HG02938 (cell line): ENCODE data around the gene MGST3.
"Not testable (repeated sequence)": the region's sequence is repeated elsewhere in the genome, so short reads cannot be mapped to it uniquely, and the experiment has no call there.

Experiments
- ATAC-seq: cut with Tn5 transposase; IDR thresholded peaks from one replicate; pipeline ENCODE4 v1.9.1; 2021; ENCODE audit warnings: mild to moderate bottlenecking, moderate library complexity; ENCODE audit not compliant: unreplicated experiment

Gene MGST3

DNA sequence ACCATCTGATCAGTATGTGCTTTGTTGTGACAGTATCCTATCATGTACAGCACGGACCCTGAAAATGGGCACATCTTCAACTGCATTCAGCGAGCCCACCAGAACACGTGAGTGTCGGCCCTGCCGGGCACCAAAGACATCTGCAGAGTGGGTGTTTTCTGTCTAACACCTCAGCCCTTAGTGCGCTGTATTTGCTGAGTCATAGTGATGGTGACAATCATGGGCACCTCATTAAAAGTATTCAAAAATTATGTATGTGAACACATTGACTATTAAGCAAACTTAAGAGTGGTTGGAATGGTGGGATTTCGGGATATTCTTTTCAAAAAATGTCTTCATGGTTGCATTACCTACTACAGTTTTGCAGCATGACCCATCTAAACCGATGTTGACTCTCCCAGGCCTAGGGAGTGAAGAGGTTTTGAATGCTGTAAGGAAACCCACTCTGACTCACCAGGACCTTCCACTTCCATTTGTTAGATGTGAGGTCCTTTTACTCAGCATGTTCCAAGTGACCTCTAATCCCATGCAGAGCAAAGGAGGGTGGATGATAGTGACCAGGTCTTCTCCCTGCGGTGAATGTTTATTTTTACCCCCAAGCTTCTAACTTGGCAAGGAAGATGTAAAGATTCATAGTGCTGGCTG, 20.1 kb downstream of the MGST3 start:
- no peak for ATAC-seq

GRCh38 chr1:165658766-165659580, 27.9 kb downstream of the MGST3 start:
- ATAC-seq = not testable (repeated sequence)

DNA sequence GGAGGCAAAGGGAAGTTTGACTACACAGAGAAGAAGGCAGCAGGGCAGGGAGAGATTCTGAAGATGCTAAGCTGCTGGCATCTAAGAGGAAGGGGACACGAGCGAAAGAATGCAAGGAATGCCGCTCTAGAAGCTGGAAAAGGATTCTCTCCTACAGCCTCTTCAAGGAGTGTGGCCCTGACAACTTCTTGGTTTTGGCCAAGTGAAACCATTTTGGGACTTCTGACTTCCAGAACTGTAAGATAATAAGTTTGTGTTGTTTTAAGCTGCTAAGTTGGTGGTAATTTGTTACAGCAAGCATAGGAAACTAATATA, 28.5 kb downstream of the MGST3 start:
- ATAC-seq = no peak

GRCh38 chr1:165661703-165662102, 30.7 kb downstream of the MGST3 start:
- no peak for ATAC-seq

- no peak for ATAC-seq
These were observed 31.2 kb downstream of the MGST3 start for GRCh38 chr1:165662186-165662585.

DNA sequence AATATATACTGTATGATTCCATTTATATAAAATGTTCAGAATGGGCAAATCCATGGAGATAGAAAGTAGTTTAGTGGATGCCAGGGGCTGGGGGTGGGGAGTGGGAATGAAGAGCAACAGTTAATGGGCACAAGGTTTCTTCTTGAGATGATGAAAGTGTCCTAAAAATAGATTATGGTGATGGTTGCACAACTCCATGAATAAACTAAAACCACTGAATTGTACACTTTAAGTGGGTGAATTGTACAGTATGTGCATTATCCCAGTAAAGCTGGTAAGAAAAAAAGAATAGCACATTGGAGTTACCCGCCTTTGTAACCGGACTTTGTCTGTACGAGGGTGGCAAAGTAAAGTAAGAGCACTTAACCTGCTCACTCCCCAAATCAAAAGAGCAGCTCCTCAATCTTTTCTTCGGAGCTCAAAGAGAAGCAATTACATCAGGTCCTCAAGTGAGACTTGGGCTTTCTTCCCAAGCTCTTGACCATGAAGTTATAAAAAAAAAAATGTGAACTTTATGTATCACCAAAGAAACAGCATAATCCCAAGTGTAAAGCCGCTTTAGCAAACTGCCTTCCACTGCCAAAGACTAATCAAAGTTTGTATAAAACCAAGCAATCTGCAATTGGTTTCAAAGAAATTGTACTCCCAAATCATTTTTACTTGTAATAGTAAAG, 35.3 kb downstream of the MGST3 start:
- ATAC-seq = no peak

GRCh38 chr1:165668184-165668583, 37.1 kb downstream of the MGST3 start:
- ATAC-seq = no peak

- ATAC-seq = no peak
These were observed 40.5 kb downstream of the MGST3 start for GRCh38 chr1:165671526-165671925.

DNA sequence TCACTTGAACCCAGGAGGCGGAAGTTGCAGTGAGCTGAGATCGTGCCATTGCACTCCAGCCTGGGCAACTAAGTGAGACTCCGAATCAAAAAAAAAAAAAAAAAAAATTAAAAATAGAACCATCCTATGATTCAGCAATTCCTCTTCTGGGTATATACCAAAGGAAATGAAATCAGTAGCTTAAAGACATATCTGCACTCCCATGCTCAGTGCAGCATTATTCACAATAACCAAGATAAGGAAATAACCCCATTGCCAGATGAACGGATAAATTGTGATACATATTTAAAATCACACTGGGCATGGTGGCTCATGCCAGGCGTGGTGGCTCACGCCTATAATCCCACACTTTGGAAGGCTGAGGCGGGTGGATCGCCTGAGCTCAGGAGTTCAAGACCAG, 43.6 kb downstream of the MGST3 start:
- no peak for ATAC-seq

DNA sequence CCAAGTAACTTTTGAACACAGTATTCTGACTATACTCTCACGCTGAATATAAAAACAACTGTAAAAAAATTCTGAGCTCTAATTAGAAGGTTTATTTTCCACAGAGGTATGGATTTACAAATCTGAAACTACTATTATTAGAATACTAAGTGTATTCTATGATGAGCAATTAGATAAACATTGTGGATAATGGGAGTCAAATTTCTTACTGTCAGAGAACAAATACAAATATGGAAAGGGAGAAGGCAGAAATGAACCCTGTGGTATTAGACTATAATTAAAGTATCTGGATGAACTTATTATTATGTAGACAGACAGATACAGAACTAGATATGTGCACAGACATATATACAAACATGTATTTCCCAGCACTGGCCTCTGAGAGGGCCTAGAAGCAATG, 44.8 kb downstream of the MGST3 start:
- no peak for ATAC-seq

DNA sequence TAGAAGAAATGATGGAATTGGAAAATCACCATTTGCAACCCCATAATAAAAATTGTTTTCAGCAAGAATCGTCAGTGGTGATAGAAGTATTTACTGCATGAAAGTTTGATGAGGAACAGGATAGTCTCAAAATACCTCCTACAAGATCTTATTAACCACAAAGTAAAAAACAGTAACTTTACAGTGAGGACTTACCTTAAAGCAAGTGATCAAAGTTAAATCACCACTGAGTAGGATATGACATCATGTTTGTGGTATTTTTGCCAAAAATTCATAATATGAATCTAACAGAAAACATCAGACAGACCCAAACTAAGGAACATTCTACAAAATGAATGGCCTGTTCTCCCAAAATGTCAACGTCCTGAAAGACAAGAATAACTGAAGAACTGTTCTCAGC, 47.5 kb downstream of the MGST3 start:
- no peak for ATAC-seq

DNA sequence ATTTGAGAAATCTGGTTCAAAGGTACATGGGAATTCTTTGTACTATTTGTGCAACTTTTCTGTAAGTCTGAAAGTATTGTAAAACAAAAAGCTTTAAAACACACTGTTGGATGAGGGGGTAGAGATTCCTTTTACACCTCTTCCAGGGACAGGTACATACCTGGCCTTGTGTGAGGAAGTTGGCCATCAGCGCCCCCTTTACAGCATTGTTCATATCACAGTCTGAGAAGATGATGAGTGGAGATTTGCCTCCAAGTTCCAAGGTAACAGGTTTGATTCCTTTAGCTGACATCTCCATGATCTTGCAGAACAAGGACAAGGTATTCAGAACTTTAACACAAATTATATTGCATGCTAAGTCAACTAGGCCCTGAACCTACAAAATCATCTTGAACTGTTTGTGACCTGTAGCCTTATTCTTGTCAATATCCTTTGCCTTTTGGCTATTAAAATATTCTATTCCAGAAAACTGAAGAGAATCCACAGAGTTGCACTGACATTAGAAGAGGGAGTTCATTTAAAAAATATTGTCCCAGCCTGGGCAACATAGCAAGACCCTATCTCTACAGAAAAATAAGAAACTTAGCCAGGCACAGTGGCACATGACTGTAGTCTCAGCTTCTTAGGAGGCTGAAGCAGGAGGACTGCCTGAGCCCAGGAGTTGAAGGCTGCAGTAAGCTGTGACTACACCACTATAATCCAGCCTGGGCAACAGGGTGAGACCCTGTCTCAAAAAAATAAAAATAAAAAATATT, 48.4 kb downstream of the MGST3 start:
- ATAC-seq = no peak

DNA sequence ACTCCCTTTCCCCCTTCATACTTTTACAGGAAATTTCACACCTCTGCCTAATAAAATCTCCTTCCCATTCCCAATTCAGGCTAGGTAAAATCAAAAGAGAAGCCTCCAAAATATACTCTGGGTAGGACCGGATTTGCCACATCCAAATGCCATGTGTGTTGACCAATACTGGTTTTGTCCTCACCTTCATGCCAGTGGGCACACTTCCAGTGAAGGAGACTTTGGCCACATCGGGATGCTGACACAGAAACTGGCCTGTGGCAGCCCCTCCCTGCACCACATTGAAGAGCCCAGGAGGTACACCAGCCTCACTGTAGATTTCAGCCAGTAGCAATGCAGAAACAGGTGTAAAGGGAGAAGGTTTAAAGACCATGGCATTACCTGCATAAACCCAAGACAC, 49.3 kb downstream of the MGST3 start:
- no peak for ATAC-seq

DNA sequence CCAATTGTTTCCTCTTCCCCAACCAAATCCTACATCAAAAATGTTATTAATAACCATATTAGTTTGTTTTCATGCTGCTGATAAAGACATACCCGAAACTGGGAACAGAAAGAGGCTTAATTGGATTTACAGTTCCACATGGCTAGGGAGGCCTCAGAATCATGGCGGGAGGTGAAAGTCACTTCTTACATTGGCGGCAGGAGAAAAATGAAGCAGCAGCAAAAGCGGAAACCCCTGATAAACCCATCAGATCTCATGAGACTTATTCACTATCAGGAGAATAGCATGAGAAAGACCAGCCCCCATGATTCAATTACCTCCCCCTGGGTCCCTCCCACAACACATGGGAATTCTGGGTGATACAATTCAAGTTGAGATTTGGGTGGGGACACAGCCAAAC, 49.7 kb downstream of the MGST3 start:
- ATAC-seq = not testable (repeated sequence)

DNA sequence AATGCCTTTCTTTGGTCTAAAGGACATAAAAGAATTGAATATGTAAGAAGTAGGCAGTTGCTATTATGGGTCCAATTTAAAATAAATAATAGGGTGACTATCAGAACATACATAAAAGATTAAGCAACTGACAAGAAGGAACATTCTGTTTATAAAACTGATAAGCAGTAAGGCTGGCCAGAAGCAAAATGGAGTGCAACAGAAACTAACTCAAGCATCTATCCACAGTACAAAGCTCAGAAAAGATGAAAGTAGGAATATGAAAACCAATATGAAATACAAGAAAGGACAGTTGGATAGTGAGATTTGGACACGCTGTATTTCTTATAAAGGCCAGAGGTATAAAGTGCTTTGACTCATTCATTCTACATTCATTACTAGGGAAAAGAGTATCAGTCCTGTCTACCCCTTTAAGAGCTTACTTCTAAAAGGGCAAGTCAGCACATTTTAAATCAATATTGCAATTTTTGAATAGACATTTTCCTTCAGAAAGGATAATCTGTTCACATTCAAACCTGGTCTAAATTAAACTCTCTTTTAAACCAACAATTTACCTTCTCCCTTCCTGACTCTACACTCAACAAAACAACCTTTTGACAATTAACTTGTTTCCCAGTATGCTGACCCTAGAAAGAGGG, 52.9 kb downstream of the MGST3 start:
- ATAC-seq = no peak

DNA sequence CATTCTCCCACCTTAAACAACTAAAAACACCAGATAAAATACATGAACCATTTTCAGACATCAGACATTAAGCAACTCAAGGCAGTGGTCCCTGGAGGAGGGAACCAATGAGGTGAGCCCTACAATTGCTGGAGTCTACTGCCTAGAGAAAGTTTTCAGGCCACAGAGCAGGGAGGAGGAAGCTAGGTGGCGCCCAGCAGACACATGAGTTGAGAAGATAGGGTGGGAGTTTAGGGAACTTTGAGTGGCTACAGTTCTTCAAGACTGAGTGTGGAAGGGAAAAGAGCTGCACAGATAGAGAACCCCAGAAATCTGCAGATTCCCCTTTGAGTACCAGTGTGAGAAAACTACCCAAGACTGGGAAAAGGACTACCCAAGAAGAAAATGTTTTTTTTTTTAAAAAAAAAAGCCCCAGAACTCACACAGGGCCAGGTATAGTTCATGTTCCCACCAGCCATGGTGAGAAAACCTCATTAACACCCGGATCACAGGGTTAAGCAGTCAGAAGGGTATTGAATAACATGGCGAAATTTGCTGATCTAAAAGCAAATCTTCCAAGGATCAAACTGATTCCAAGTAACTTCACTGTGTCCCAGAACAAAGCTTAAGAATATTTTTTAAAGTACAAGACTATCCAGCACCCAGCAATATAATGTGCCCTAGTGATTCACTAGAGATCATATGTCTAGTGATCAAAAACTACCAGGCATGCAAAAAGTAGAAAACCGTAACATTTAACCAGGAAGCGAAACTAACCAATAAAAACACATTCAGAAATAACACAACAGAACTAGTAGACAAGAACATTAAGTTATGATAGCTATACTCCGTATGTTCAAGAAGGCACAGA, 55.3 kb downstream of the MGST3 start:
- peak; percentile 84 for ATAC-seq

- ATAC-seq = peak; percentile 50
These were observed 56.0 kb downstream of the MGST3 start for GRCh38 chr1:165686971-165687433.

DNA sequence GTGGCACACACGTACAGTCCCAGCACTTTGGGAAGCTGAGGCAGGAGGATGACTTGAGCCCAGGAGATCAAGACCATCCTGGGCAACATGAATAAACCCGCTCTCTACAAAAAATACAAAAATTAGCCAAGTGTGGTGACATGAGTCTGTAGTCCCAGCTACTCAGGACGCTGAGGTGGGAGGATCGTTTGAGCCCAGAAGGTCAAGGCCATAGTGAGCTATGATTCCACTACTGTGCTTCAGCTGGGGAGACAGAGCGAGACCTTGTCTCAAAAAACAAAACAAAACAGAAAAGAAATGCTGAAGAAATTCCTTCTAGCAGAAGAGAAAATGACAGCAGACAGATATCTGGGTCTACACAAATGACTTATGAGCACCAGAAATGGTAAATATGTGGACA, 57.0 kb downstream of the MGST3 start:
- ATAC-seq = no peak

DNA sequence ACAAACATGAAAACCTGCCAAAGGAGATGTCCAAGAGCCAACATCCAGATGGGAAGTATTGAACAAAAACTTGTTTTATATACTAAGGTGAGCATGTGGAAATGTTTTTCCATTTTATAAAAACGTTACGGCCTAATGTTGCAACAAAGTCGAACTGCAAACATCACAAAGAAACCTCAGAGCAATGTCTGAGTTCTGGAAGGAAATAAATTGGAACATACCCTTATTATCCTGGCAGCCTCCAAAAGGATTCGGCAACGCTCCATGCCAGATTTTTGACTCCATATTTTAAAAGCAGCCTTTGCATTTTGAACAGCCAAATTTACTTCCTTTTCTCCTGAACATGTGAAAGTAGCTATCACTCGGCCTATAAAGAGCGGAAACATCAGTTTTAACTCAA, 64.0 kb downstream of the MGST3 start:
- no peak for ATAC-seq

- ATAC-seq = no peak
These were observed 65.6 kb downstream of the MGST3 start for GRCh38 chr1:165696625-165697100.
